Measurements from ENCODE around the gene CDCA3.
"Not testable (repeated sequence)": the region's sequence is repeated elsewhere in the genome, so short reads cannot be mapped to it uniquely, and the experiment has no call there.

The CDCA3 gene

GRCh38 chr12:6851153-6851920 is at the start of gene CDCA3:
Gene CDCA3 (minus strand): TSS chr12:6851286. CDS start chr12:6850952, 334 bp downstream.
- in situ Hi-C loops (cut with MboI; ENCODE audit: low sequenced_read_pairs), result no loop called here

- in situ Hi-C loops (cut with MboI; ENCODE audit: low sequenced_read_pairs), result no loop called here
Measured at GRCh38 chr12:6899837-6900519, 48.9 kb upstream of the CDCA3 start.

DNA sequence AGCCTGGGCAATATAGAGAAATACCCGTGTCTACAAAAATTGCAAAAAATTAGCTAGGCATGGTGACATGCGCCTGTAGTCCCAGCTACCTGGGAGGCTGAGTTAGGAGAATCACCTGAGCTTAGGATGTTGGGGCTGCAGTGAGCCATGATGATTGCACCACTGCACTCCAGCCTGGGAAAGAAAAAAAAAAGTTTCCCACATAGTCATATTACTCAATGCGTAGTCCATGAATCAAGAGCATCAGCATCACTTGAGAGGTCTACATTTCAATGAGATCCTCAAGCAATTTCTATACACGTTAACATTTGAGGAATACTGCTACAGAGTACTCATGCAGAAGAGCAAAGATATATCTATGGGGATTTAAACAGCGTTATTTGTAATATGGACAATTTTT is 48.3 kb upstream of the CDCA3 start:
- in situ Hi-C loops (cut with MboI; ENCODE audit: low sequenced_read_pairs), result no loop called here

DNA sequence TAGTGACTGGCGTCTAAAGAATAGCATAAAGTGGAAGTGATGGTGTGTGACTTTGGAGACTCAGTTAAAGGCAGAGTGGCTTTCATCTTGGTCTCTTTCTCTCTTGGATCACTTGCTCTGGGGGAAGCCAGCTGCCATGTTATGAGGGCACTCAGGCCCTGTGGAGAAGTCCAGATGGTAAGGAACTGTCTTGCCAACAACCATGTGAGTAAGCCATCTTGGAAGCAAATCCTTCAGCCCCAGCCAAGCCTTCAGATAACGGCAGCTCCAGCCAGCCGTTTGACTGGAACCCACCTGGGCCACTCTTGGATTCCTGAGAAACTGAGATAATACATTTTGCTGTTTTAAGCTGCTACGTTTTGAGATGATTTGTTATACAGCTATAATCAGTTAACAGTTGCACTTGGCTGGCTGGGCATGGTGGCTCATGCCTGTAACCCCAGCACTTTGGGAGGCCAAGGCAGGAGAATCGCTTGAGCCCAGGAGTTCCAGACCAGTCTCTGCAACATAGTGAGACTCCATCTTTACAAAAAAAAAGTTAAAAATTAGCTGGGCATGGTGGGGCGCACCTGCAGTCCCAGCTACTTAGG is 45.9 kb upstream of the CDCA3 start:
- in situ Hi-C loops (cut with MboI; ENCODE audit: low sequenced_read_pairs), result no loop called here

DNA sequence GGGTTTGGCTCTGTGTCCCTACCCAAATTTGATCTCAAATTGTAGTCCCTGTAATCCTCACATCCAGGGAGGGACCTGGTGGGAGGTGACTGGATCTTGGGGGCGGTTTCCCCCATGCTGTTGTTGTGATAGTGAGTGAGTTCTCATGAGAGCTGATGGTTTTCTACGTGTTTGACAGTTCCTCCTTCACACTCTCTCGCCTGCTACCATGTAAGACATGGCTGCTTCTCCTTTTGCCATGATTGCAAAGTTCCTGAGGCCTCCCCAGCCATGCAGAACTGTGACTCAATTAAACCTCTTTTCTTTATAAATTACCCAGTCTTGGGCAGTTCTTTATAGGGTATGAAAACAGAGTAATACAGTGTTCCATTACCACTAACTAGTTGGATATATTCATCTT is 43.2 kb upstream of the CDCA3 start:
- in situ Hi-C loops (cut with MboI; ENCODE audit: low sequenced_read_pairs), result no loop called here

DNA sequence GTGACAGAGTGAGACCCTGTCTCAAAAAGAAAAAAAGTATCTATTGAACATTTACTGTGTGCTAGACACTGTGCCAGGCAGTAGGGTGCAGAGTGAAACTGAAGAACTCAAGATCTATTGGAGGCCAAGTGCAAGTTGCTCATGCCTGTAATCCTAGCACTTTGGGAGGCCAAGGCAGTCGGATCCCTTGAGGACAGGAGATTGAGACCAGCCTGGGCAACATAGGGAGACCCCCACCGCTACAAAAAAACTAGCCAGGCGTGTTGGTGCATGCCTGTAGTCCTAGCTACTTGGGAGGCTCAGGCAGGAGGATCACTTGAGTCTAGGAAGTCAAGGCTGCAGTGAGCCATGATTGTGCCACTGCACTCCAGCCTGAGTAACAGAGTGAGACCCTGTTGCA is 41.6 kb upstream of the CDCA3 start:
- in situ Hi-C loops (cut with MboI; ENCODE audit: low sequenced_read_pairs), result not testable (repeated sequence)

- in situ Hi-C loops (cut with MboI; ENCODE audit: low sequenced_read_pairs), result no loop called here
Measured at GRCh38 chr12:6891646-6892001, 40.5 kb upstream of the CDCA3 start.

DNA sequence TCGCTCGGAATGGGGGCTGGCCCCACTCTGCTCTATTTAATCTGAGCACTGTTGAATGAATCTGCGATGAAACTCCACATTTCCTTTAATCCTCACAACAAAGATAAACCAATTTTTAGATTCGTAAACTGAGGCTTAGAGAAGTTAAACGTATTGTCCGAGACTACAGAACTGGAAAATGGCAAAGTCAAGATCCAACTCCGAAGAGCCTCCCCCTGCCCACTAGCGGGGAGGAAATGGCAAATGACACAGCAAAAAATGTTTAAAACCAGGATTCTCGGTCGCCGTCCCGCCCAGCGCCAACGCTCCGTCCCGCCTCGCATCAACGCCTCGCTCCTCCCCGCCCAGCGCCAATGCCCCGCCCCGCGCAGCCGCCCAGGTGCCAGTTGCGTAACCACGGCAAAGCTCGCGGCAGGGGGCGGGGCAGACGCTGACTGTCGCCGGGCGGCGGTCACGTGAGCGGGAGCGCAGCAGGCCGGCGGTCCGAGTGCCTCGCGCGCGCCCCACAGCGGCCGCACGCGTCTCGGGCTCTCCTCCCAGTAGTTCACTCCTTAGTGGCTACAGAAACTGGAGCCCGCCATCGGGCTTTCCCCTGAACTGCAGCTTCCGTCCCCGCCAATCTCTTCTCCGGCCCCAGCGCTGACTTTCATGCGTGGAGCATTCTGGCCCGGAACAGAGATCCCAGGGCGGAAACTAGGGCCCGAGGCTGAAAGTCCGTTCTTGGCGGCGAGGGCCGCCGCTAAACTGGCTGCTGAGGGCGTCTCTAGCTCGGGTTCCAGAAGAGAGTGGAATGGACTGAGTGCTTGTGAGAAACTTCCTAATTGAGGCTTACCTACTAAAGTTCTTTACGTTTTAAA is 39.9 kb upstream of the CDCA3 start:
- in situ Hi-C loops (cut with MboI; ENCODE audit: low sequenced_read_pairs), result no loop called here

- in situ Hi-C loops (cut with MboI; ENCODE audit: low sequenced_read_pairs), result not testable (repeated sequence)
Measured at GRCh38 chr12:6889775-6890573, 38.9 kb upstream of the CDCA3 start.

- in situ Hi-C loops (cut with MboI; ENCODE audit: low sequenced_read_pairs), result not testable (repeated sequence)
Measured at GRCh38 chr12:6888794-6889193, 37.7 kb upstream of the CDCA3 start.

- in situ Hi-C loops (cut with MboI; ENCODE audit: low sequenced_read_pairs), result no loop called here
Measured at GRCh38 chr12:6888360-6888759, 37.3 kb upstream of the CDCA3 start.

GRCh38 chr12:6887460-6887859 is 36.4 kb upstream of the CDCA3 start:
- in situ Hi-C loops (cut with MboI; ENCODE audit: low sequenced_read_pairs), result no loop called here

DNA sequence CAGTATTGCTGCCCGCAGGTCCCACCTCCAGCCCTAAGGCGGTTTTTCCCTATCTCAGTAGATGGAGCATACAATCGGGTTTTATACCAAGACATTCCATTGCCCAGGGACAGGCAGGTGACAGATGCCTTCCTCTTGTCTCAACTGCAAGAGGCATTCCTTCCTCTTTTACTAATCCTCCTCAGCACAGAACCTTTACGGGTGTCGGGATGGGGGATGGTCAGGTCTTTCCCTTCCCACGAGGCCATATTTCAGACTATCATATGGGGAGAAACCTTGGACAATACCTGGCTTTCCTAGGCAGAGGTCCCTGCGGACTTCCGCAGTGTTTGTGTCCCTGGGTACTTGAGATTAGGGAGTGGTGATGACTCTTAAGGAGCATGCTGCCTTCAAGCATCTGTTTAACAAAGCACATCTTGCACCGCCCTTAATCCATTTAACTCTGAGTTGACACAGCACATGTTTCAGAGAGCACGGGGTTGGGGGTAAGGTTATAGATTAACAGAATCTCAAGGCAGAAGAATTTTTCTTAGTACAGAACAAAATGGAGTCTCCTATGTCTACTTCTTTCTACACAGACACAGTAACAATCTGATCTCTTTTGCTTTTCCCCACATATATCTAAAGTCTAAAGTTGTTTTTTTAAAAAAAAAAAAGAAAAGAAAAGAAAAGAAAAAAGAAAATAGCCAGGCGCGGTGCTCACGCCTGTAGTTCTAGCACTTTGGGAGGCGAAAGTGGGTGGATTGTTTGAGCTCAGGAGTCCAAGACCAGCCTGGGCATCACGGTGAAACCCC is 35.3 kb upstream of the CDCA3 start:
- in situ Hi-C loops (cut with MboI; ENCODE audit: low sequenced_read_pairs), result not testable (repeated sequence)

DNA sequence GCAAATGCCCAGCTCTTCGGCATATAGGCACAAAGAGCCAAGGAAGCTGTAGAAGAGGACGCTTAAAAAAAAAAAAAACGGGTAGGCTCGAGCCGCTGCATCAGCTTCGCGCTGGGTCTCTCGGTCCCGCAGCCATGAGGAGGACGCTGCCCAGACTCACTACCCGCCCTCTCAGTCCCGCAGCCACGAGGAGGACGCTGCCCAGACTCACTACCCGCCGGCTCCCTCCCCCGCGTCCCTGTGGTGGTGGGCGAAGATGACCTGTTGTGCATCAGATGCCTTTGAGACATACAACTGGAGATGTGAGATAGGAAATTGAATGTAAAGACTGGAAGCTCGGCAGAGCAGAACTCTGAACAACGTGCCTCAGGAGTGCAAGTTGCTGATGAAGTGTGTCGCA is 33.5 kb upstream of the CDCA3 start:
- in situ Hi-C loops (cut with MboI; ENCODE audit: low sequenced_read_pairs), result no loop called here

DNA sequence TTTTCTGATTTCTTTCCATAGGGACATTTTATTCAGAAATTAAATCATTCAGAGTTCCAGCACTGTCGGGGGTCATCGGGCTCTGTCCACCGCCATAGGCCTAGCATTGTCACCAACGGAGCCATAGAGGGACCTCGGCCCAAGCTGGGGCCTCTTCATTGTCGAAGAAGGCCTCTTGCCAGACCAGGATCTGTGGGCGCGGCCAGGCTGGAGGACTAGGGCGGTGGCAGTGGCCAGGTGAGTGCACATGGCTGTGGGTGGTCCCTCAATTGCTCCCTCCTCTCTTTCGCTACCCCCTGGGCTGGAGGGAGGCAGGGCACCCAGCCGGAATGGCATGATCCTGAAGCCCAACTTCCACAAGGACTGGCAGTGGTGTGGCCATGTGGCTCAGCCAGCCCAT is 32.6 kb upstream of the CDCA3 start:
- in situ Hi-C loops (cut with MboI; ENCODE audit: low sequenced_read_pairs), result no loop called here

DNA sequence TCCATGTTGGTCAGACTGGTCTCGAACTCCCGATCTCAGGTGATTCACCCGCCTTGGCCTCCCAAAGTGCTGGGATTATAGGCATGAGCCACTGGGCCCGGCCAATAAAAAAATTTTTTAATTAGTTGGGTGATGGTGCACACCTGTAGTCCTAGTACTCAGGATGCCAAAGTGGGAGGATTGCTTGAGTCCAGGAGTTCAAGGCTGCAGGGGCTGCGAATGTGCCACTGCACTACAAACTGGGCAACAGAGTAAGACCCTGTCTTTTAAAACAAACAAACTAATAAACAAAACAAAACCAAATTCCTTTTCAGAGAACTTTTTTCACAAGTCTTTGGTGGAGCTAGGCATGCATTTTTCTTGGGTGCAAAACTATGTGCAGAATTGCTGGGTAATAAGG is 32.2 kb upstream of the CDCA3 start:
- in situ Hi-C loops (cut with MboI; ENCODE audit: low sequenced_read_pairs), result no loop called here

GRCh38 chr12:6879824-6880223 is 28.7 kb upstream of the CDCA3 start:
- in situ Hi-C loops (cut with MboI; ENCODE audit: low sequenced_read_pairs), result not testable (repeated sequence)

- in situ Hi-C loops (cut with MboI; ENCODE audit: low sequenced_read_pairs), result not testable (repeated sequence)
Measured at GRCh38 chr12:6874015-6874368, 22.9 kb upstream of the CDCA3 start.

GRCh38 chr12:6873094-6874014 is 22.3 kb upstream of the CDCA3 start, which contains the start of gene SPSB2:
Gene SPSB2 (minus strand): TSS chr12:6873303. CDS start chr12:6872901, 402 bp downstream.
- in situ Hi-C loops (cut with MboI; ENCODE audit: low sequenced_read_pairs), result no loop called here
